Pulmonary artery endothelial cell (primary cell): ENCODE measurements around the gene JPT2. TPM values are rescaled to one million over a fixed set of nuclear protein-coding genes. Genes with fewer than 3 reads are reported as not detected.

Experiments used
- DNase-seq: peaks from one replicate; pipeline ENCODE4 v3.0.0-alpha.2; 2011; ENCODE audit warnings: low read depth, low spot score
- total RNA-seq: library from RNA; depleted of rRNA; stranded (reverse); fragments of >200 nt; gene quantifications from 2 replicates; pipeline ENCODE4 v1.2.3, GENCODE V29; 2014

Gene JPT2
- total RNA-seq, 1 donor from 2014 or later, result 45.9 TPM

- no peak for DNase-seq
Measured at GRCh38 chr16:1651974-1652312, 26.1 kb upstream of the JPT2 start.

GRCh38 chr16:1653023-1653422, 25.1 kb upstream of the JPT2 start:
- DNase-seq, result no peak

- no peak for DNase-seq
Measured at GRCh38 chr16:1654505-1655268, 23.4 kb upstream of the JPT2 start.

GRCh38 chr16:1655269-1655807, 22.7 kb upstream of the JPT2 start:
- no peak for DNase-seq

- DNase-seq, result no peak
Measured at GRCh38 chr16:1655909-1656807, 21.9 kb upstream of the JPT2 start.

- no peak for DNase-seq
Measured at GRCh38 chr16:1656808-1657617, 21.1 kb upstream of the JPT2 start.

- DNase-seq, result no peak
Measured at GRCh38 chr16:1657841-1658240, 20.2 kb upstream of the JPT2 start.

- DNase-seq, result no peak
Measured at GRCh38 chr16:1659031-1659430, 19.0 kb upstream of the JPT2 start.

- DNase-seq, result no peak
Measured at GRCh38 chr16:1661826-1662225, 16.3 kb upstream of the JPT2 start.

GRCh38 chr16:1662543-1662942, 15.5 kb upstream of the JPT2 start:
- no peak for DNase-seq

GRCh38 chr16:1665829-1666228, 12.2 kb upstream of the JPT2 start:
- no peak for DNase-seq

- DNase-seq, result no peak
Measured at GRCh38 chr16:1666316-1666715, 11.8 kb upstream of the JPT2 start.

GRCh38 chr16:1667271-1667670, 10.8 kb upstream of the JPT2 start:
- no peak for DNase-seq

GRCh38 chr16:1667916-1668315, 10.2 kb upstream of the JPT2 start:
- DNase-seq, result no peak

GRCh38 chr16:1668612-1669319, 9.3 kb upstream of the JPT2 start:
- no peak for DNase-seq

- no peak for DNase-seq
Measured at GRCh38 chr16:1669698-1670097, 8.4 kb upstream of the JPT2 start.

- no peak for DNase-seq
Measured at GRCh38 chr16:1670371-1670770, 7.7 kb upstream of the JPT2 start.

GRCh38 chr16:1670866-1671265, 7.2 kb upstream of the JPT2 start:
- DNase-seq, result no peak

- no peak for DNase-seq
Measured at GRCh38 chr16:1673424-1674151, 4.5 kb upstream of the JPT2 start.

- DNase-seq, result no peak
Measured at GRCh38 chr16:1674306-1674705, 3.8 kb upstream of the JPT2 start.
